Natural killer cell (primary cell): Measurements from ENCODE around the gene ZBTB43. TPM values are rescaled to one million over a fixed set of nuclear protein-coding genes. Genes with fewer than 3 reads are reported as not detected.

Source experiments
- ATAC-seq, 3 donors: fragments of 150-1000 bp in 2 of 3; fragments of 200-7000 bp in 1 of 3; cut with Tn5 transposase; 1 replicate in 1 of 3; 2 replicates in 2 of 3; pipeline ENCODE4 v1.10.0; 2021; ENCODE audit warnings: mild to moderate bottlenecking in 2 of 3, moderate library complexity in 2 of 3
- DNase-seq, 2 donors: peaks; one replicate each; pipeline versions ENCODE4 v3.0.0 to v3.0.0-alpha.2; 2013 to 2021; ENCODE audit warnings: mixed read lengths in 1 of 2
- H3K27ac ChIP-seq: one replicate; pipeline ENCODE4 v1.5.1; 2013; ENCODE audit warnings: mild to moderate bottlenecking, low read length
- H3K27me3 ChIP-seq: one replicate; pipeline ENCODE4 v1.6.1; 2013; ENCODE audit warnings: low read length; ENCODE audit not compliant: control insufficient read depth, insufficient read depth
- H3K36me3 ChIP-seq: one replicate; pipeline ENCODE4 v1.6.1; 2013; ENCODE audit warnings: low read length; ENCODE audit not compliant: control insufficient read depth, insufficient read depth
- H3K4me1 ChIP-seq: one replicate; pipeline ENCODE4 v1.6.1; 2013; ENCODE audit warnings: low read length; ENCODE audit not compliant: control insufficient read depth, insufficient read depth
- H3K4me3 ChIP-seq: one replicate; pipeline ENCODE4 v1.5.1; 2013; ENCODE audit warnings: low read length
- H3K9me3 ChIP-seq: one replicate; pipeline ENCODE4 v1.6.1; 2013; ENCODE audit warnings: low read length; ENCODE audit not compliant: control insufficient read depth, insufficient read depth
- H3K27ac Mint-ChIP-seq, 2 donors: one replicate each; pipeline ENCODE4 v1.8.0; 2022; ENCODE audit warnings: mild to moderate bottlenecking in 2 of 2, mixed read lengths in 2 of 2, moderate library complexity in 1 of 2
- H3K27me3 Mint-ChIP-seq, 2 donors: one replicate each; pipeline ENCODE4 v1.8.0; 2022; ENCODE audit warnings: low read depth in 2 of 2, mixed read lengths in 2 of 2
- H3K36me3 Mint-ChIP-seq: one replicate; pipeline ENCODE4 v1.8.0; 2022; ENCODE audit warnings: mixed read lengths
- H3K4me1 Mint-ChIP-seq, 2 donors: one replicate each; pipeline ENCODE4 v1.8.0; 2022; ENCODE audit warnings: mixed read lengths in 2 of 2
- H3K4me3 Mint-ChIP-seq: one replicate; pipeline ENCODE4 v1.8.0; 2022; ENCODE audit warnings: mild to moderate bottlenecking, moderate library complexity, mixed read lengths
- H3K9me3 Mint-ChIP-seq, 2 donors: one replicate each; pipeline ENCODE4 v1.8.0; 2022; ENCODE audit warnings: mixed read lengths in 2 of 2
- WGBS: methylation state at CpG from one replicate; pipeline ENCODE4 v1.1.7; 2013; ENCODE audit warnings: missing lambda C conversion rate; ENCODE audit not compliant: insufficient coverage; 5-methylcytosine and 5-hydroxymethylcytosine counted together
- intact Hi-C: fragments of 100-400 bp; cut with micrococcal nuclease; formaldehyde crosslinking; loops from one replicate; pipeline ENCODE4 v1.14.2; 2022
- total RNA-seq, 4 donors: library from RNA; stranded (reverse); fragments of 120-200 nt in 1 of 4; gene quantifications; one replicate each; pipeline versions ENCODE4 v1.2.3 to v1.2.4, GENCODE V29; 2013 to 2022
- TF ChIP-seq, protein P1 (sequence below): fragments of 200-600 bp; IDR thresholded peaks from one replicate; pipeline ENCODE4 v1.8.0; 2022; ENCODE audit warnings: antibody characterized with exemption

The ZBTB43 gene
- total RNA-seq, 3 donors from 2014 or later (not counting 1 experiment from before 2014, with no cell fraction given), result 42.1 to 61.0 (median 57.2) TPM

DNA sequence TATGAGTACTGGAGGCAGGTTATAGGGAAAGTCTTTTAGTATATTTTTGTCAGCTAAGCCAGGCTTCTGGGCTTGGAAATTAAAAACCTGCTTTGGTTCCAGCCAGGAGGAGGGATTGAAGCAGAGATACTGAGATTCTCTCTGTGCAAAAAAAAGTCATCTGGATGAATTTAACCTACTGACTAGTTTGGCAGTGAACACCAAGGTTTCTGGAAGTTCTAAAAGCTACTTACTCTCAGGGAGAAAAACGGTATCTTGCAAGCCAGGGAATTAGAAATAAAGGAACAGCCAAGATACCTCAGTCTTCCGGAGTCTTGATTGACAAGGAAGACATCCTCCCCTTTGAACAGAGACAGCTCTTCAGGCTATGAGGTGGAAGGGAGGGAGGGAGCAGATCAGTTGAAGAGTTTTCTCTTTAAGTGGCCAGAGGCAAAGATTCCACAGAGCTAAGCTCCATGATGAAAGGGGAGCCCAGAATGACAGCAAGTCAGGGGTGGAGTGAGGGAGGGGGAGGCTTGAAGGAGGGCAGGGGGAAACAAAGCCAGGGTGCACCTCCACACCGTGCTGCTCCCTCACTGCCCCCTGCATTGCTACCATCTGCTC lies 47.3 kb downstream of the ZBTB43 start:
- no peak for DNase-seq
- intact Hi-C loops, result no loop called here
- Histone ChIP-seq H3K27me3 (no peaks in the 10 kb centered on the region), H3K4me1 (no peaks in the 10 kb centered on the region), H3K4me3 (no peak overlapping the region), H3K9me3 (no peaks in the 10 kb centered on the region), H3K27ac (no peak overlapping the region), H3K36me3 (no peaks in the 10 kb centered on the region)
- no peaks in the 10 kb centered on the region for H3K4me1 Mint-ChIP-seq
- H3K27me3 Mint-ChIP-seq, result peaks cover 16 to 24% of the 10 kb centered on the region in 2 donors
- no peak overlapping the region for H3K27ac Mint-ChIP-seq
- TF ChIP-seq, protein P1, sequence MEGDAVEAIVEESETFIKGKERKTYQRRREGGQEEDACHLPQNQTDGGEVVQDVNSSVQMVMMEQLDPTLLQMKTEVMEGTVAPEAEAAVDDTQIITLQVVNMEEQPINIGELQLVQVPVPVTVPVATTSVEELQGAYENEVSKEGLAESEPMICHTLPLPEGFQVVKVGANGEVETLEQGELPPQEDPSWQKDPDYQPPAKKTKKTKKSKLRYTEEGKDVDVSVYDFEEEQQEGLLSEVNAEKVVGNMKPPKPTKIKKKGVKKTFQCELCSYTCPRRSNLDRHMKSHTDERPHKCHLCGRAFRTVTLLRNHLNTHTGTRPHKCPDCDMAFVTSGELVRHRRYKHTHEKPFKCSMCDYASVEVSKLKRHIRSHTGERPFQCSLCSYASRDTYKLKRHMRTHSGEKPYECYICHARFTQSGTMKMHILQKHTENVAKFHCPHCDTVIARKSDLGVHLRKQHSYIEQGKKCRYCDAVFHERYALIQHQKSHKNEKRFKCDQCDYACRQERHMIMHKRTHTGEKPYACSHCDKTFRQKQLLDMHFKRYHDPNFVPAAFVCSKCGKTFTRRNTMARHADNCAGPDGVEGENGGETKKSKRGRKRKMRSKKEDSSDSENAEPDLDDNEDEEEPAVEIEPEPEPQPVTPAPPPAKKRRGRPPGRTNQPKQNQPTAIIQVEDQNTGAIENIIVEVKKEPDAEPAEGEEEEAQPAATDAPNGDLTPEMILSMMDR, result no peak
- 84% methylated on average over 3 of the region's 3 CpGs for WGBS
- no peak for ATAC-seq
- no peaks in the 10 kb centered on the region for H3K9me3 Mint-ChIP-seq
- H3K36me3 Mint-ChIP-seq, result no peaks in the 10 kb centered on the region
- H3K4me3 Mint-ChIP-seq, result no peak overlapping the region

DNA sequence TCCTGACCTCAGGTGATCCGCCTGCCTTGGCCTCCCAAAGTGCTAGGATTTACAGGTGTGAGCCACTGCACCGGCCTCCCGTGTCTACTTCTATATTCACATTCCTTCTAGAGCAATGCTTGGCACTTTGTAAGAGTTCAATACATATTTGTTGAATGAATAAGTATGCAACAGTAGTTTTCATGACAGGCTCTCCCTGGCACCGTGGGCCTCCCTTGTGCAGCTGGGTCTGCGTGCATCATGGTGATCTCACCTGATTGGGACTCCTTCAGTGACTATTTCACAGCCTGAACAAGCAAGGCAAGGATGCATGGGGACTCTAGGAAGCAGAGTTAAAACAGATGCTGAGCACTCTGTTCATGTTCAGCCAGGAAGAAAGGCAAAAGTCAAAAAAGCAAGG lies 48.8 kb downstream of the ZBTB43 start:
- H3K36me3 ChIP-seq, result no peaks in the 10 kb centered on the region
- 91% methylated on average over 5 of the region's 5 CpGs for WGBS
- H3K4me3 Mint-ChIP-seq, result no peak overlapping the region
- peaks cover 25 to 30% of the 10 kb centered on the region in 2 donors for H3K27me3 Mint-ChIP-seq
- H3K4me1 ChIP-seq, result no peaks in the 10 kb centered on the region
- DNase-seq, result no peak
- H3K27ac Mint-ChIP-seq, result no peak overlapping the region
- intact Hi-C loops, result no loop called here
- no peaks in the 10 kb centered on the region for H3K9me3 Mint-ChIP-seq
- no peaks in the 10 kb centered on the region for H3K36me3 Mint-ChIP-seq
- no peaks in the 10 kb centered on the region for H3K9me3 ChIP-seq
- TF ChIP-seq, protein P1, result no peak
- no peak overlapping the region for H3K27ac ChIP-seq
- no peaks in the 10 kb centered on the region for H3K4me1 Mint-ChIP-seq
- no peak overlapping the region for H3K4me3 ChIP-seq
- H3K27me3 ChIP-seq, result no peaks in the 10 kb centered on the region
- ATAC-seq, result no peak

DNA sequence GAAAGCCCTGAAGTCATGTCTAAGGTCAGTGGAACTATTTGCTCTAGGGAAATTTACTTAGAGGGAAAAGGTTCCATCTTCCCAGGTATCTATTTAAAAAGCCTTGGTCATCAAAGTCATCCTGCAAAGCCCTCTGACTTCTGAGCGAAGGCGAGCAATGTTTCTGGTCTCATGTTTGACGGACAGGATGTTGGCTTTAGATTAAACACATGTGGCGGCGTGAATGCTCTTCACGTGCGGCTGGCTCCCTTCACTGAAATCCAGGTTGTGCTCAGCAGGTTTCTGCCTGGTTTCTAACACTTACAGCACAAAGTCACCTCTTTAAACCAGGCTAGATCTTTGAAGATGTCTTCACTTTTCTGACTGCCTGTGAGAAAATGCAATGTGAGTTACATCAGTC lies 49.9 kb downstream of the ZBTB43 start:
- H3K36me3 Mint-ChIP-seq, result no peaks in the 10 kb centered on the region
- 73% methylated on average over 7 of the region's 7 CpGs for WGBS
- TF ChIP-seq, protein P1, result no peak
- Histone ChIP-seq H3K9me3 (no peaks in the 10 kb centered on the region), H3K36me3 (no peaks in the 10 kb centered on the region), H3K27me3 (no peaks in the 10 kb centered on the region), H3K4me1 (peaks cover 3% of the 10 kb centered on the region), H3K4me3 (no peak overlapping the region), H3K27ac (no peak overlapping the region)
- DNase-seq, result no peak
- H3K9me3 Mint-ChIP-seq, result no peaks in the 10 kb centered on the region
- H3K4me1 Mint-ChIP-seq, result no peaks in the 10 kb centered on the region
- no peak for ATAC-seq
- H3K27ac Mint-ChIP-seq, result no peak overlapping the region
- H3K27me3 Mint-ChIP-seq, result peaks cover 25 to 30% of the 10 kb centered on the region in 2 donors
- H3K4me3 Mint-ChIP-seq, result no peak overlapping the region
- intact Hi-C loops, result no loop called here

DNA sequence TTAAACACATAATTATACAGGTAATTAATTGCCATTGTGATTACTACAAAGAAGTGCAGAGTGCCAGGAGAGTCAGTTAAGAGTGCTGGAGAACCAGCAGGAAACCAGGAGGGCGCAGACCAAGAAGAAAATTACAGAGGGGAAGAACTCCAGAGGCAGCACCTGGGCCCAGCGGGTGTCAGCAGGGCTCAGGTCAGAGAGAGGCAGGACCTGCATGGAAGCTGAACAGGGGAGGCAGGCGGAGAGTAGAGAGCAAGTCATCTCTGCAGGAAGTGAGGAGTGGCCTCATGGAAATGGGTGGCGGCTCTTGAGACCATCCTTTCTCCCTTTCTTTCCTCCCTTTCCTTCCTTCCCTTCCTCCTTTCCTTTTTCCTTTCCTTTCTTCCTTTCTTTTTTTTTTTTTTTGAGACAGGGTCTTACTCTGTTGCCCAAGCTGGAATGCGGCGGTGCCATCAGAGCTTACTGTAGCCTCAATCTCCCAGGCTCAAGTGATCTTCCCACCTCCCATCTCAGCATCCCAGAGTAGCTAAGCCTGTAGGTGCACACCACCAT lies 51.6 kb downstream of the ZBTB43 start:
- Histone ChIP-seq H3K27ac (no peak overlapping the region), H3K27me3 (no peaks in the 10 kb centered on the region), H3K4me3 (no peak overlapping the region), H3K9me3 (no peaks in the 10 kb centered on the region), H3K36me3 (no peaks in the 10 kb centered on the region), H3K4me1 (peaks cover 12% of the 10 kb centered on the region)
- TF ChIP-seq, protein P1, result no peak
- intact Hi-C loops, result no loop called here
- no peaks in the 10 kb centered on the region for H3K9me3 Mint-ChIP-seq
- no peak overlapping the region for H3K27ac Mint-ChIP-seq
- H3K4me3 Mint-ChIP-seq, result no peak overlapping the region
- 88% methylated on average over 5 of the region's 6 CpGs for WGBS
- ATAC-seq (no peak), DNase-seq (no peak)
- peaks cover 25 to 27% of the 10 kb centered on the region in 2 donors for H3K27me3 Mint-ChIP-seq
- H3K36me3 Mint-ChIP-seq, result no peaks in the 10 kb centered on the region
- peaks cover 2 to 3% of the 10 kb centered on the region in 2 donors for H3K4me1 Mint-ChIP-seq
